ENCODE measurements around the gene NUTF2.

The NUTF2 gene

DNA sequence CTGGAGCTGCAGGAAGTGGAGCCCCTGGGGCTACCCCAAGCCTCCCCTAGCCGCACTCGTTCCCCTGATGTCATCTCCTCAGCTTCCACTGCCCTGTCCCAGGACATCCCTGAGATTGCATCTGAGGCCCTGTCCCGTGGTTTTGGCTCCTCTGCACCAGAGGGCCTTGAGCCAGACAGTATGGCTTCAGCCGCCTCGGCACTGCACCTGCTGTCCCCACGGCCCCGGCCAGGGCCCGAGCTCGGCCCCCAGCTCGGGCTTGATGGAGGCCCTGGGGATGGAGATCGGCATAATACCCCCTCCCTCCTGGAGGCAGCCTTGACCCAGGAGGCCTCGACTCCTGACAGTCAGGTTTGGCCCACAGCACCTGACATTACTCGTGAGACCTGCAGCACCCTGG is 33.9 kb downstream of the NUTF2 start:
- peaks cover 39% of the 10 kb centered on the region for H3K36me3 Mint-ChIP-seq (ENCODE audit: low read depth)
- H3K9me3 Mint-ChIP-seq, result no peaks in the 10 kb centered on the region
- no peak overlapping the region for H3K4me3 Mint-ChIP-seq
- H3K27ac Mint-ChIP-seq, result no peak overlapping the region
- H3K4me1 Mint-ChIP-seq (ENCODE audit: low read depth), result peaks cover 5% of the 10 kb centered on the region
- H3K27me3 Mint-ChIP-seq (ENCODE audit: low read depth), result no peaks in the 10 kb centered on the region

DNA sequence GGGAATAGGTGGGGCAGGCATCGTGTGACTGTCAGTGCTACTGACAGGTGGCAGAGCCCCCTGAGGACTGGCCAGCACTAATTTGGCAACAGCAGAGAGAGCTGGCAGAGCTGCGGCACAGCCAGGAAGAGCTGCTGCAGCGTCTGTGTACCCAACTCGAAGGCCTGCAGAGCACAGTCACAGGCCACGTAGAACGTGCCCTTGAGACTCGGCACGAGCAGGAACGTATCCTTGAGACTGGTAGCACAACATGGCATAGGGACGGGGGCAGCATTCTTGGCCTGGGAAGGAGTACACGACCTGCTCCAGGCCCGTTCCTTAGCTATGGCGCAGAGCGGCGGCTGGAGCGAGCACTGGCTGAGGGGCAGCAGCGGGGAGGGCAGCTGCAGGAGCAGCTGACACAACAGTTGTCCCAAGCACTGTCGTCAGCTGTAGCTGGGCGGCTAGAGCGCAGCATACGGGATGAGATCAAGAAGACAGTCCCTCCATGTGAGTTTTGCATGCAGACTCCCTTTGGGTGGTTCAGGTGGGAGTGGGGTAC is 35.0 kb downstream of the NUTF2 start:
- H3K27ac Mint-ChIP-seq, result no peak overlapping the region
- no peaks in the 10 kb centered on the region for H3K9me3 Mint-ChIP-seq
- H3K27me3 Mint-ChIP-seq (ENCODE audit: low read depth), result no peaks in the 10 kb centered on the region
- peaks cover 37% of the 10 kb centered on the region for H3K36me3 Mint-ChIP-seq (ENCODE audit: low read depth)
- no peak overlapping the region for H3K4me3 Mint-ChIP-seq
- H3K4me1 Mint-ChIP-seq (ENCODE audit: low read depth), result no peaks in the 10 kb centered on the region

DNA sequence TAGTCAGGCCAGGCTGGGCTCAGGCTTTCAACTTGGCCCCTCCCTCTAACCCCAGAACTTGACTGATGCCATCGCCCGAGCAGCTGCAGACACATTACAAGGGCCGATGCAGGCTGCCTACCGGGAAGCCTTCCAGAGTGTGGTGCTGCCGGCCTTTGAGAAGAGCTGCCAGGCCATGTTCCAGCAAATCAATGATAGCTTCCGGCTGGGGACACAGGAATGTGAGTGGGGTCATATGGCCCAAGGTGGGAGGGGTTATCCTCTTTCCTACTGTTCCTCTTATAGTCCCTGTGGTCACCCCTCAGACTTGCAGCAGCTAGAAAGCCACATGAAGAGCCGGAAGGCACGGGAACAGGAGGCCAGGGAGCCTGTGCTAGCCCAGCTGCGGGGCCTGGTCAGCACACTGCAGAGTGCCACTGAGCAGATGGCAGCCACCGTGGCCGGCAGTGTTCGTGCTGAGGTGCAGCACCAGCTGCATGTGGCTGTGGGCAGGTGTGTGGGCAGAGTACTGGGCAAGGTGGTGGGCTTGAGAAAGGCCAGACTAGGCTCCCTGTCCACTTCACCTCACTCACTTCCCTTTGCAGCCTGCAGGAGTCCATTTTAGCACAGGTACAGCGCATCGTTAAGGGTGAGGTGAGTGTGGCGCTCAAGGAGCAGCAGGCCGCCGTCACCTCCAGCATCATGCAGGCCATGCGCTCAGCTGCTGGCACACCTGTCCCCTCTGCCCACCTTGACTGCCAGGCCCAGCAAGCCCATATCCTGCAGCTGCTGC is 35.8 kb downstream of the NUTF2 start:
- Mint-ChIP-seq H3K9me3 (no peaks in the 10 kb centered on the region), H3K27me3 (ENCODE audit: low read depth) (no peaks in the 10 kb centered on the region), H3K4me1 (ENCODE audit: low read depth) (no peaks in the 10 kb centered on the region), H3K36me3 (ENCODE audit: low read depth) (peaks cover 36% of the 10 kb centered on the region), H3K27ac (no peak overlapping the region), H3K4me3 (no peak overlapping the region)

DNA sequence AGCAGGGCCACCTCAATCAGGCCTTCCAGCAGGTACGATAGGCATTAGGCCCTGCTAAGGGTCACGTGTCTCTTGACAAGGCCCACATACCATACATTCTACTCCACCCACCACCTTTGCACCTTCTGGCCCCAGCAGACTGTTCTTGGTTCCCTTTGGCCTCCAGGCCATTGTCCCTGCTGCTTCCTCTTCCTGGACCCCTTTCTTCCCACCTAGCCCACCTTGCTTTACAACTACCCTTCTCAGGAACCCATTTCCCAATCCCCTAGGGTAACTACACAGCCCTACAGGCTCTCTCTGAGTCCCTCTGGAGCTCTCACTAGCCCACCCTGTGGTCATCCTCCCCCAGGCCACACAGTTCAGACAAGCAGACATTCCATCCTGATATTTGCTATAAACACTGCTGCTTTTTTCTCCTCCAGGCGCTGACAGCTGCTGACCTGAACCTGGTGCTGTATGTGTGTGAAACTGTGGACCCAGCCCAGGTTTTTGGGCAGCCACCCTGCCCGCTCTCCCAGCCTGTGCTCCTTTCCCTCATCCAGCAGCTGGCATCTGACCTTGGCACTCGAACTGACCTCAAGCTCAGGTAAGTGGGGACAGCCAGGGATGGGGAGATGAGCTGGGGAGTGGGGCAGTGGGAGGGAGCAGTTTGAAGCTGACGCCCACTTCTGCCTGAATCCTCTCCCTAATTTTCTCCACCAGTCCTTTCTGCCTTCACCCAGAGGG is 36.6 kb downstream of the NUTF2 start:
- peaks cover 31% of the 10 kb centered on the region for H3K36me3 Mint-ChIP-seq (ENCODE audit: low read depth)
- no peak overlapping the region for H3K27ac Mint-ChIP-seq
- no peaks in the 10 kb centered on the region for H3K9me3 Mint-ChIP-seq
- no peaks in the 10 kb centered on the region for H3K4me1 Mint-ChIP-seq (ENCODE audit: low read depth)
- H3K27me3 Mint-ChIP-seq (ENCODE audit: low read depth), result no peaks in the 10 kb centered on the region
- no peak overlapping the region for H3K4me3 Mint-ChIP-seq

DNA sequence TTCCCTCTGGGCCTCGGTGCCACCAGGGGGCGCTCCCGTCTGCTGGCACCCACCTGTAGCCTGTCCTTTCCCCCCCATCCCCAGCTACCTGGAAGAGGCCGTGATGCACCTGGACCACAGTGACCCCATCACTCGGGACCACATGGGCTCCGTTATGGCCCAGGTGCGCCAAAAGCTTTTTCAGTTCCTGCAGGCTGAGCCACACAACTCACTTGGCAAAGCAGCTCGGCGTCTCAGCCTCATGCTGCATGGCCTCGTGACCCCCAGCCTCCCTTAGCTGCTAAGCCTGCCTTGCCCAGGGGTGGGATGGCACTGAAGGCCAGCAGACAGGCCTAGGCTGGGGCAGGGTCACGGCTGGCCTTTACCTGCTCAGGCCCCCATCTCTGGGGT is 37.1 kb downstream of the NUTF2 start:
- no peaks in the 10 kb centered on the region for H3K4me1 Mint-ChIP-seq (ENCODE audit: low read depth)
- no peak overlapping the region for H3K27ac Mint-ChIP-seq
- peaks cover 31% of the 10 kb centered on the region for H3K36me3 Mint-ChIP-seq (ENCODE audit: low read depth)
- H3K4me3 Mint-ChIP-seq, result no peak overlapping the region
- H3K9me3 Mint-ChIP-seq, result no peaks in the 10 kb centered on the region
- no peaks in the 10 kb centered on the region for H3K27me3 Mint-ChIP-seq (ENCODE audit: low read depth)

DNA sequence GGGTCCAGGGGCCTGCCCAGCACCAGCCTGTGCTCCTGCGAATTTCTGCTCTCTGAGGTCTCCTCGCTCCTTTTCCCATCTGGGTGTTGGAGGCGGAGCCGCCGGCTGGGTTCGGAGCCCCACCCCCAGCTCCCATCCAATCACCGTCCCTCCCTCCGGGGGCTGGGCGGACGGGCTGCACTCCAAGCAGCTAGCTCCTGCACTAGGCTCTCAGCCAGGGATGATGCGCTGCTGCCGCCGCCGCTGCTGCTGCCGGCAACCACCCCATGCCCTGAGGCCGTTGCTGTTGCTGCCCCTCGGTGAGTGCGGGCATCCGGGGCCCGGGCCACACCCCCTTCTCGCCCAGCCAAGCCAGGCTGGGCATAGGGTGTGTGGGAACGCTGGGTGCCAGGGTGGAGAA is 38.0 kb downstream of the NUTF2 start, which contains the start of gene NRN1L:
Gene NRN1L, plus strand, starts transcription at position 202 of the 400 bp plus-strand sequence. Its CDS starts 19 bp downstream, at position 221.
- H3K4me3 Mint-ChIP-seq, result no peak within 1 kb of the TSS
- no peaks in the 10 kb centered on the region for H3K9me3 Mint-ChIP-seq
- no peak within 1 kb of the TSS for H3K27ac Mint-ChIP-seq
- H3K27me3 Mint-ChIP-seq (ENCODE audit: low read depth), result no peaks in the 10 kb centered on the region
- H3K4me1 Mint-ChIP-seq (ENCODE audit: low read depth), result no peaks in the 10 kb centered on the region
- H3K36me3 Mint-ChIP-seq (ENCODE audit: low read depth), result peaks cover 25% of the 10 kb centered on the region

DNA sequence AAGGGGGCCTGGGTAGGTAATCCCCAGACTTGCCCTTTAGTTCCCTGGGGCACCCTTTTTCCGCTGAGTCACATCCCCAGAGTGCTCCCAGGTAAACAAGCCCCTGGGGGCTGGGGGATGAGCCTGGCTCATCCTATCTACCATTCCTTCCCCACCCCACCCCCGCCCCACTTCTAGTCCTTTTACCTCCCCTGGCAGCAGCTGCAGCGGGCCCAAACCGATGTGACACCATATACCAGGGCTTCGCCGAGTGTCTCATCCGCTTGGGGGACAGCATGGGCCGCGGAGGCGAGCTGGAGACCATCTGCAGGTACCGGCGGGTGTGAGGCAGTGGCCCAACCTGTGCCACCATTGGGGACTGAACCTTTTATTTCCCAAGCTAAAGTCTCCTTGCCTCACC is 38.8 kb downstream of the NUTF2 start:
- no peaks in the 10 kb centered on the region for H3K9me3 Mint-ChIP-seq
- H3K4me3 Mint-ChIP-seq, result no peak overlapping the region
- no peaks in the 10 kb centered on the region for H3K27me3 Mint-ChIP-seq (ENCODE audit: low read depth)
- no peak overlapping the region for H3K27ac Mint-ChIP-seq
- H3K36me3 Mint-ChIP-seq (ENCODE audit: low read depth), result peaks cover 21% of the 10 kb centered on the region
- H3K4me1 Mint-ChIP-seq (ENCODE audit: low read depth), result no peaks in the 10 kb centered on the region

DNA sequence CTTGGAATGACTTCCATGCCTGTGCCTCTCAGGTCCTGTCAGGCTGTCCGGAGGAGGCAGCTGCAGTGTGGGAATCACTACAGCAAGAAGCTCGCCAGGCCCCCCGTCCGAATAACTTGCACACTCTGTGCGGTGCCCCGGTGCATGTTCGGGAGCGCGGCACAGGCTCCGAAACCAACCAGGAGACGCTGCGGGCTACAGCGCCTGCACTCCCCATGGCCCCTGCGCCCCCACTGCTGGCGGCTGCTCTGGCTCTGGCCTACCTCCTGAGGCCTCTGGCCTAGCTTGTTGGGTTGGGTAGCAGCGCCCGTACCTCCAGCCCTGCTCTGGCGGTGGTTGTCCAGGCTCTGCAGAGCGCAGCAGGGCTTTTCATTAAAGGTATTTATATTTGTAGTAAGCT is 39.2 kb downstream of the NUTF2 start:
- no peaks in the 10 kb centered on the region for H3K9me3 Mint-ChIP-seq

DNA sequence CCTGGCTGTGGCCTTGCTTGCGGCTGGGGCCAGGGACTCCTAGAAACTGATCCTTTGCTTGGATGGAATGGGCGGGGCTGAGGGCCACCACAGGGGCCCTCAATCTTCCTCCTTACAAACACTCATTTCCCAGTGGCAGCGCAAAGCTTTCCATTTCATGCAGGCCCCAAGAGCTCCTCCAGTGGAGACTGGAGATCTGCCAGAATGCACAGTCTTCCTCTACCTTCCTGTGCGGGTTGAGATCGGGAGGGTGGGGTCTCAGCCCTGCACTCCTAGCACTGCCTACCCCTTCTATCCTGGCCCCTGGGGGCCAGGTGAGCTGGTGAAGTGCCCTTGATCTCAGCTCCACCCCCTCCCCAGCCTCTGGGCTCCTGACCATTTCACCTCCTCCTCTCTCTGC is 39.7 kb downstream of the NUTF2 start:
- Mint-ChIP-seq H3K27me3 (ENCODE audit: low read depth) (no peaks in the 10 kb centered on the region), H3K27ac (peak overlapping the region; percentile 36), H3K36me3 (ENCODE audit: low read depth) (peaks cover 17% of the 10 kb centered on the region), H3K4me1 (ENCODE audit: low read depth) (no peaks in the 10 kb centered on the region), H3K4me3 (no peak overlapping the region), H3K9me3 (no peaks in the 10 kb centered on the region)

More for the DNA sequence above, 39.2 kb downstream of the NUTF2 start:
- Mint-ChIP-seq H3K4me1 (ENCODE audit: low read depth) (no peaks in the 10 kb centered on the region), H3K36me3 (ENCODE audit: low read depth) (peaks cover 20% of the 10 kb centered on the region), H3K27me3 (ENCODE audit: low read depth) (no peaks in the 10 kb centered on the region), H3K27ac (no peak overlapping the region), H3K4me3 (no peak overlapping the region)

DNA sequence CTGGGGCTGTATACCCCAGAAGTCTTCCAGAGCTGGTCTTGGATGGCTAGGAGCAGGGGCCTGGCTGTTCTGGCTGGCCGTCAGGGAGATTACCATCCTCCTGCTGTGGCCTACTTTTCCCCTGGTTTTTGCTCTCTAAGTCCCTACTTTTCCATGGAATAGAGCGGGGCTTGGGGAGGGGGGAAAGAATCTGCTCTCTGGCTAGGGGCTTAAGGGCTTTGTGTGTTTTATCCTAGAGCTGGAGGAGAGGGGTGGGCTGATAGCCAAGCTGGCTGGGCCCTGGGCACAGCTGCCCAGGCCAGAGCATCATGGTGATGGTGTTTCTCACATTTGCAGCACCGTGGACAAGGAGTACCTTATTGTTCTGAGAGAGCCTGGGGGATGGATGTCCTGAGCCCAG is 41.6 kb downstream of the NUTF2 start:
- H3K27ac Mint-ChIP-seq, result no peak overlapping the region
- H3K27me3 Mint-ChIP-seq (ENCODE audit: low read depth), result no peaks in the 10 kb centered on the region
- H3K4me1 Mint-ChIP-seq (ENCODE audit: low read depth), result peaks cover 7% of the 10 kb centered on the region
- H3K36me3 Mint-ChIP-seq (ENCODE audit: low read depth), result peaks cover 11% of the 10 kb centered on the region
- no peak overlapping the region for H3K4me3 Mint-ChIP-seq
- no peaks in the 10 kb centered on the region for H3K9me3 Mint-ChIP-seq

DNA sequence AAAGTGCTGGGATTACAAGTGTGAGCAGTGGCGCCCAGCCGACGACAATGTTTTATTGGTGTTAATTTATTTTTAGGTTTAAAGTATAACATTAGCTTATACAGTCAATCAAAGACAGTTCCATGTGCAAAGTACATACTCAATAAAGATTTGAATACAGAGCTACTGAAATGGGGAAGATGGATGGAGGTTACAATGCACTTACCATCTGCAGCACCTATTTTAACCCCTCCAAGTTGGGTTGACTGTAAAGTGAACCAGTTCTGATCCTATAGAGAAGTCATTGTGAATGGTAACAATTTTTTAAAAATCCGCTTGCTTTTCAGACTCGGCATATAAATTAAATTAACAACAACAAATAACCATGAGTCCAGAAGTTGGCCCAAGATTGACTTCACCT is 45.6 kb downstream of the NUTF2 start:
- H3K4me3 Mint-ChIP-seq, result peak overlapping the region; percentile 90
- peak overlapping the region; percentile 88 for H3K27ac Mint-ChIP-seq
- H3K9me3 Mint-ChIP-seq, result no peaks in the 10 kb centered on the region
- peaks cover 20% of the 10 kb centered on the region for H3K4me1 Mint-ChIP-seq (ENCODE audit: low read depth)
- no peaks in the 10 kb centered on the region for H3K27me3 Mint-ChIP-seq (ENCODE audit: low read depth)
- H3K36me3 Mint-ChIP-seq (ENCODE audit: low read depth), result peaks cover 2% of the 10 kb centered on the region

DNA sequence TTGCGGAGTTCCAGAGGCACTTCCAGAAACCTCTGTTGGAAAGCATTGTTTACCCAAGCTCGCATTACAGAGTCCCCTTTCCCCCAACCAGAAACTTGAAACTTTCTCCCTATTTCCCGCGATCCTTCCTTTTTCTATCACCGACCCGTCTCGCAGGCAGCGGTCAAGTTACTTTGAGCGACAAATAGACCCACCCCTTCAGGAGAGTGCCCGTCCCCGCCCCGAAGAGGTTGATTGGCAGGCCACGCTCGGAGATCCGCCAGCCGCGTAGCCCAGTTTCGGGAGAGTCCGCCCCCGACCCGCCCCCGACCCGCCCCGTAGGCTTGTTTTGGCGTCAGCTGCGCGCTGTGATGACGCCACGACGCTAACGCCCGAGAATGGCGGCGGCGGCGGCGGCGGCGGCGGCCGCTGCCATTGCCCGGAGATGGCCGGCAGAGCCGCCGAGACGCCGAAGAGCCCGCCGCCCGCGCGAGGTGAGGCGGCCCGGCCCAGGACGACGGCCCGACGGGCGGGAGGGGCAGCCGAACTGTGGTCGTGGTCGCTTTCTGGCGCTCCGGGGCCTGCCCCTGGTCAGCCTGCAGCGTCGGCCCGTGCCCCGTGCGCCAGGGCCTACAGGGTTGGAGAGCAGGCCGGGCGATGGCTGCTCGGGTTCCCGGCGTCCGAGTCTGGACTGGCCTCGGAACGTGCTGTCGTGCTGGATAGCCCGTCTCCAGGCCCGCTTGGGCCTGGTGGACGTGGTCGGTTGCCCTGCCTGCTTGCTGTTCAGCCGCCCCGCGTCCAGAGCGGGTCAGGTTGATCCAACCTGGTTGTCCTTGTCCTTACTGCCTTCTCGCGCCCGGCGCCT is 46.4 kb downstream of the NUTF2 start, which contains the start of gene PSKH1:
Gene PSKH1, plus strand, starts transcription at position 356 of the 844 bp plus-strand sequence. CDS start 15,496 bp downstream, outside the sequence.
- Mint-ChIP-seq H3K9me3 (no peaks in the 10 kb centered on the region), H3K4me1 (ENCODE audit: low read depth) (peaks cover 20% of the 10 kb centered on the region), H3K36me3 (ENCODE audit: low read depth) (peaks cover 2% of the 10 kb centered on the region), H3K27me3 (ENCODE audit: low read depth) (no peaks in the 10 kb centered on the region), H3K27ac (peak within 1 kb of the TSS; percentile 94), H3K4me3 (peak within 1 kb of the TSS; percentile 95)

DNA sequence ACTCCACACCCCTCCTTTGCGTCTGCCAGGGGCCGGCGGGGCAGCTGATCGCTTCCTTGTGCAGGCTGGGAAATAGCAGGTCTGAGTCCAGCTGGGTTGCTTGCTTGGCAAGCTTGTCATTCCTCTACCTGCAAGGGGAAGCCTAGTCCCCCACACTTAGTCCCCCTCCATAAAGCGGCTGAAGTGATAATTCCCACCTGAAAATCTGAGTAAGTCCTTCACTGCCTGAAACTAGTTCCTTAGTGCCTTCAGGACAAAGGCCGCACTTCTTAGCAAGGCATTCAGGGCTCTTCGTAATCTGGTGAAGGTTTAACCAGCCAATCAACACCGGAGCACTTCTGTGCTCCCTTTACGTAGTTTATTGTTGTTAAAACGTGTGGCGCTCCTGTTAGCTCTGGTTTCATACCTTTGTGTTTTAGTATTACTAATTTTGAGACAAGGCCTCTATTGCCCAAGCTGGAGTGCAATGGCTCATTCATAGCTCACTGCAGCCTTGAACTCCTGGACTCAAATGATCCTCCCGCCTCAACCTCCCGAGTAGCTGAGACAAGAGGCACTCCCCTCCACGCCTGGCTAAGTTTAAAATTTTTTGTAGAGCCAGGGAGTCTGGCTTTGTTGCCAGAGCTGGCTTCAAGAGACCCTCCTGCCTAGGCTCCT is 47.1 kb downstream of the NUTF2 start:
- H3K4me3 Mint-ChIP-seq, result peak overlapping the region; percentile 95
- peak overlapping the region; percentile 94 for H3K27ac Mint-ChIP-seq
- no peaks in the 10 kb centered on the region for H3K27me3 Mint-ChIP-seq (ENCODE audit: low read depth)
- peaks cover 2% of the 10 kb centered on the region for H3K36me3 Mint-ChIP-seq (ENCODE audit: low read depth)
- H3K9me3 Mint-ChIP-seq, result no peaks in the 10 kb centered on the region
- H3K4me1 Mint-ChIP-seq (ENCODE audit: low read depth), result peaks cover 23% of the 10 kb centered on the region

DNA sequence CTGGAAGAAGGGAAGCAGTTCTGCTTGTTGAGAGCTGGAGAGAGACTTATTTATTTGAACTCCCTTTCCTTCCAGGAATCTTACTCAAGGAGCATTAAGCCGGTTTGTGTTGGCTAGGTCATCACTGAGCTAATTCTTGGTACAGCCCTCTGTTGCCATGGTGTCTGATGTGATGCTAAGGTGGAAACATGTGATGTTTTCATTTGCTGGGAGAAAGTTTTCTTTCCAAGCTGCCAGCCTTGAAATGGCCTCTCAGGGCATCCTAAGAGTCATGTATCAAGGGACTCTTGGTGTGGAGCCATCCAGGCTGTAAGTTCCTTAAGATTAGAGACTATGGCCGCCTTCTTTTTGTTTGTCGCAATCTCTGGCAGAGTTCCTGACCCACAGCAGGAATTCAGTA is 50.5 kb downstream of the NUTF2 start:
- no peaks in the 10 kb centered on the region for H3K27me3 Mint-ChIP-seq (ENCODE audit: low read depth)
- H3K4me1 Mint-ChIP-seq (ENCODE audit: low read depth), result peaks cover 23% of the 10 kb centered on the region
- no peak overlapping the region for H3K27ac Mint-ChIP-seq
- no peak overlapping the region for H3K4me3 Mint-ChIP-seq
- H3K9me3 Mint-ChIP-seq, result no peaks in the 10 kb centered on the region
- H3K36me3 Mint-ChIP-seq (ENCODE audit: low read depth), result peaks cover 2% of the 10 kb centered on the region

All from T-helper 1 cell treated with Interleukin-12 subunit alpha and Interleukin-12 subunit beta and Interleukin-4 antibody, amounts not matched to agents 30 μg/mL and 1 μg/mL, for 36 hours (primary cell).